Small intestine (tissue), 7 donors: ENCODE measurements around the gene TMEM63C. TPM values are rescaled to one million over a fixed set of nuclear protein-coding genes. Genes with fewer than 3 reads are reported as not detected.

Source experiments
- DNase-seq, 2 donors: peaks; one replicate each; pipeline versions ENCODE4 v3.0.0 to v3.0.0-alpha.2; 2013
- FAIRE-seq: peaks from 2 replicates; lab custom pipeline; 2012; peaks lifted over from hg19 to GRCh38; lab: Jason Lieb, UNC
- H3K27ac ChIP-seq, 3 donors: one replicate each; pipeline ENCODE4 v1.5.1; 2013; ENCODE audit warnings: low read length in 2 of 3, mild to moderate bottlenecking in 2 of 3, control low read depth in 1 of 3, inconsistent platforms in 1 of 3, low read depth in 1 of 3, moderate library complexity in 1 of 3
- H3K27me3 ChIP-seq, 3 donors: one replicate each; pipeline ENCODE4 v1.6.1; 2013; ENCODE audit warnings: low read length in 3 of 3, inconsistent platforms in 1 of 3; ENCODE audit not compliant: control insufficient read depth in 3 of 3, insufficient read depth in 3 of 3
- H3K36me3 ChIP-seq, 3 donors: one replicate each; pipeline ENCODE4 v1.6.1; 2013; ENCODE audit warnings: low read length in 3 of 3, inconsistent platforms in 1 of 3, low read depth in 1 of 3, mild to moderate bottlenecking in 1 of 3, moderate library complexity in 1 of 3; ENCODE audit not compliant: control insufficient read depth in 3 of 3, insufficient read depth in 2 of 3
- H3K4me1 ChIP-seq, 3 donors: one replicate each; pipeline ENCODE4 v1.6.1; 2013; ENCODE audit warnings: low read length in 2 of 3, inconsistent platforms in 1 of 3, low read depth in 1 of 3, mild to moderate bottlenecking in 1 of 3, moderate library complexity in 1 of 3; ENCODE audit not compliant: control insufficient read depth in 3 of 3, insufficient read depth in 2 of 3
- H3K4me3 ChIP-seq, 3 donors: one replicate each; pipeline ENCODE4 v1.5.1; 2013; ENCODE audit warnings: low read length in 3 of 3, control low read depth in 1 of 3, inconsistent platforms in 1 of 3, low read depth in 1 of 3, mild to moderate bottlenecking in 1 of 3, moderate library complexity in 1 of 3
- H3K9me3 ChIP-seq, 2 donors: one replicate each; pipeline ENCODE4 v1.6.1; 2013; ENCODE audit warnings: low read depth in 1 of 2, low read length in 1 of 2; ENCODE audit not compliant: control insufficient read depth in 2 of 2, insufficient read depth in 1 of 2
- WGBS, 3 donors: extraction: QIAGEN DNeasy Blood & Tissue Kit; methylation state at CpG; one replicate each; pipeline ENCODE4 v1.1.7; 2013; 5-methylcytosine and 5-hydroxymethylcytosine counted together
- polyA plus RNA-seq, 4 donors: library from polyadenylated mRNA; stranded (reverse) in 3 of 4; unstranded in 1 of 4; fragments of 200-250 nt in 3 of 4; fragments of 120-200 nt in 1 of 4; gene quantifications; one replicate each; pipeline versions ENCODE4 v1.2.1 to v1.2.3, GENCODE V29; 2013
- donor health status: healthy with polysubstance abuse.
- donor health status: control.
- donor health status: control.
- donor health status: Bipolar disorder and iron deficiency.
- donor health status: healthy.

TMEM63C gene
- polyA plus RNA-seq, 4 donors: 0.27 to 9.4 (median 2.0) TPM; not detected in 1

DNA sequence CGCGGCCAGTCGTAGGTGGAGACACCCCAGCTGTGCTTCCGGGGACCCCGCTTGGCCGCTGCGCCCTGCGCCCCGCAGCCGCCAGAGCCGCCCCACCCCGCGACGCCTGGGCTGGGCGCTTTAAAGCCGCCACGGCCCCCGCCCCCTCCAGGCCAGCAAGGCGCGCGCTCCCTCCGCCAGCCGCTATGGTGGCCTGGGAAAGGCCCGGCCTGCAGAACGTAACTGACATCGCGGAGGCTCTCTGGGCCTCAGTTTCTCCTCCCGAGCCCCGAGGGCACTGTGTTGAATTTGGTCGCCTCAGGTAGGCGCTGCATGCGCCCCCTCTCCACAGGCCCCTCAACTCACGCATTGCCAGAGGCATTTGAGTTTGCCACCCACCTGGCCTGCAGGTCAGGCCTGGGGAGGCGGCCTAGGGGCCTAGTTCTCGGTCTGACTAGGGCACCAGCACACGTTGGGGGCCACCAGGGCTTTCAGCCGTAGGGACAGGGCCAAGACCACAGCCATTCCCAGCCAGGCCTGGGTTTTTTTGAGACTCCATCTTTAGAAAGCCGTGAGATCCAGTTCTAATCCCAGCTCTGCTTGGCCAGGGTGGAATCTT lies 89.6 kb downstream of the TMEM63C start, which contains the start of gene NGB:
Gene NGB (minus strand): TSS at position 94 of the 598 bp plus-strand sequence. CDS start 269 bp downstream, outside the sequence.
- H3K4me3 ChIP-seq: no peak within 1 kb of the TSS
- 15 to 24% (median 18%) methylated on average over 37 to 38 of the region's 38 CpGs for WGBS, 3 donors
- H3K36me3 ChIP-seq: peaks cover 0 to 3% (median 0%) of the 10 kb centered on the region in 3 donors
- peaks cover 4 to 43% (median 19%) of the 10 kb centered on the region in 3 donors for H3K27me3 ChIP-seq
- H3K4me1 ChIP-seq: no peaks in the 10 kb centered on the region
- peaks cover 0 to 11% of the 10 kb centered on the region in 2 donors for H3K9me3 ChIP-seq
- no peak within 1 kb of the TSS for H3K27ac ChIP-seq
- no peak for FAIRE-seq
- no peak for DNase-seq

DNA sequence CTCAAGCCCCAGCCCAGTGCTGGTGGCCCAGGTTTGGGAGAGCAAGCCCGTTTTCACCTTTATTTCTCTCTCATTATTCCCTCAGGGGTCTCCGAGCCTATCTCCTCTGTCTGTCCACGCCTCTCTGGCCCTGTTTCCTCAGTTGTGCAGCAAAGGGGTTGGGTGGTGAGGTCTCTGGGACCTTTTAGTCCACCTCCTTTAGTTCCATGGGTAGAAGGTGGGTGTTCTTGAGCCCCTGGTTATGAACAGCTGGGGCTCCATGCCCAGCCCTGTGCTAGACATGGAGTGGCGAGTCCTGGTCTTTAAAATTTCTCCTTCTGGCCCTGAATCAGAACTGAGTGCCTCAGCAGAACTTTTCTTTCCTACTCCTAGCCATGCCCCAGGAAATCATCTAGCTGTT lies 90.7 kb downstream of the TMEM63C start:
- Histone ChIP-seq H3K36me3 (peaks cover 0 to 14% (median 2%) of the 10 kb centered on the region in 3 donors), H3K27me3 (peaks cover 4 to 43% (median 19%) of the 10 kb centered on the region in 3 donors), H3K4me3 (no peak overlapping the region), H3K9me3 (peaks cover 0 to 11% of the 10 kb centered on the region in 2 donors), H3K27ac (no peak overlapping the region), H3K4me1 (no peaks in the 10 kb centered on the region)
- 73 to 86% (median 84%) methylated on average over 4 of the region's 4 CpGs for WGBS, 3 donors
- no peak for DNase-seq
- FAIRE-seq: no peak

DNA sequence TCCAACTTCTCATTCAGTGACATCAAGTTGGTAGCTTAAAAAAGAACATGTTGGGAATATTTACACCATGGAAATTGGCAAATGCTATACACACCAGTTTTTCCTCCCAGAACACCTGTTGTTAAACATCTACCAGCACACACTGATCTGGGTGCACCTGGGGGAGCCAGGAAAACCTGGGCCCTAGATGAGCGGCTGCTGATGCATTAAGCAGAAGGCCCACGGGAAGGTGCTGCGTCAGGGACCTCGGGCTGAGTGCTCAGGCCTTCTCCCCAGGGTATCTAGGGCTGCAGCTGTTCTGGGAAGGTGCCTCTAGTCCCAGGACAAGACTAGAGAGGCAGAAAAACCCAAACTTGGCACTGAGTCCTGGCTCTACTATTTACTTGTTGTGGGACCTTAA lies 92.2 kb downstream of the TMEM63C start:
- Histone ChIP-seq H3K9me3 (peaks cover 0 to 4% of the 10 kb centered on the region in 2 donors), H3K4me3 (no peak overlapping the region), H3K36me3 (peaks cover 0 to 28% (median 7%) of the 10 kb centered on the region in 3 donors), H3K4me1 (no peaks in the 10 kb centered on the region), H3K27ac (no peak overlapping the region), H3K27me3 (peaks cover 4 to 33% (median 19%) of the 10 kb centered on the region in 3 donors)
- no peak for FAIRE-seq
- 68 to 73% (median 72%) methylated on average over 4 of the region's 4 CpGs for WGBS, 3 donors
- no peak for DNase-seq

DNA sequence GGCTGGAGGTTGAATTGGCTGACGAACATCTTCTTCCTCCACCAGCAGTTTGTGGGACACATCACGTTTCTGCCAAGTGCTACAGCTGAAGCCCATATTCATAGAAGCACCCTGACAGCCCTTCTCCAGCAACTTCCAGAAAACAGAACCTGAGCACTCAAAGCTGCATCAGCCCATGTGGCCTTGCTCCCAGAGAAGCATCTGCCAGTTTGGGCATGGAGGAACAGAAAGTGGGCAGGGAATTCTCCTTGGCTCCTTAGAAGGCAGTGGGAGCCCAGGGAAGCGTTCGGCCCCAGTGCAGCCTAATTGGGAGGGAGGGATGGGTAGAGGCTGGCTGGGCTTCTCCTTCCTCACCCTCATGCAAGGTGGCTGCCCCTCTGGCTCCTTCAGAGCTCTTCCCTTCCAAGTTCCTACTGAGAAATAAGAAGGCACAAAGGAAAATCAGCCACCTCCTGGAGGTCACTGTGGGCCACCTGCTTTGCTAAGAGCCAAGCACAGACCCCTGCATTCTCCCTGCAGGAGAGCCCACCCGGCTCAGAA lies 93.5 kb downstream of the TMEM63C start:
- DNase-seq (no peak), FAIRE-seq (no peak)
- peaks cover 0 to 40% (median 7%) of the 10 kb centered on the region in 3 donors for H3K36me3 ChIP-seq

DNA sequence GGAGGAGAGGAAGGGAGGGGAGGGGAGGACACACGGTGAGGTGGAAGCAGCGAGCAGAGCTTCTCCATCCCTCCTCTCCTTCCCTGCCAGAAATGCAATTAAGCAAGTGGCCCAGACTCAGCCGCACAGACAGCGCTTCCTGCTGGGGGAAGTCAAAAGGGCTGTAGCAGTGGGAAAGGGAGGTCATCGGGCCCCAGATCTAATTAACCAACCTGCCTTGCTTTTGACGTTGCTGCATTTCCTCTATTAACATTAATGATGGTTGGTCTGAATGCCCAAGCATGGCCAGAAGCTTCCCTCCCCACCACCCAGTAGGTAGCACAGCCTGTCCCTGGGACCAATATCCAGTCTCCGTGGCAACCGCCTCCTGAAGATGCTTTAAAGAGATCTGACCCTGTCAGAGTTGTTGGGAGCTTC lies 94.0 kb downstream of the TMEM63C start:
- Histone ChIP-seq H3K27me3 (peaks cover 4 to 16% (median 13%) of the 10 kb centered on the region in 3 donors), H3K27ac (no peak overlapping the region), H3K4me1 (no peaks in the 10 kb centered on the region), H3K4me3 (no peak overlapping the region), H3K36me3 (peaks cover 0 to 44% (median 7%) of the 10 kb centered on the region in 3 donors), H3K9me3 (peaks cover 0 to 2% of the 10 kb centered on the region in 2 donors)
- 58 to 74% (median 71%) methylated on average over 8 of the region's 8 CpGs for WGBS, 3 donors
- no peak for FAIRE-seq
- DNase-seq: no peak

More for the DNA sequence above, 93.5 kb downstream of the TMEM63C start:
- no peak overlapping the region for H3K4me3 ChIP-seq
- peaks cover 4 to 21% (median 13%) of the 10 kb centered on the region in 3 donors for H3K27me3 ChIP-seq
- WGBS, 3 donors: 74 to 86% (median 84%) methylated on average over 5 of the region's 5 CpGs
- peaks cover 0 to 4% of the 10 kb centered on the region in 2 donors for H3K9me3 ChIP-seq
- no peaks in the 10 kb centered on the region for H3K4me1 ChIP-seq
- H3K27ac ChIP-seq: no peak overlapping the region

DNA sequence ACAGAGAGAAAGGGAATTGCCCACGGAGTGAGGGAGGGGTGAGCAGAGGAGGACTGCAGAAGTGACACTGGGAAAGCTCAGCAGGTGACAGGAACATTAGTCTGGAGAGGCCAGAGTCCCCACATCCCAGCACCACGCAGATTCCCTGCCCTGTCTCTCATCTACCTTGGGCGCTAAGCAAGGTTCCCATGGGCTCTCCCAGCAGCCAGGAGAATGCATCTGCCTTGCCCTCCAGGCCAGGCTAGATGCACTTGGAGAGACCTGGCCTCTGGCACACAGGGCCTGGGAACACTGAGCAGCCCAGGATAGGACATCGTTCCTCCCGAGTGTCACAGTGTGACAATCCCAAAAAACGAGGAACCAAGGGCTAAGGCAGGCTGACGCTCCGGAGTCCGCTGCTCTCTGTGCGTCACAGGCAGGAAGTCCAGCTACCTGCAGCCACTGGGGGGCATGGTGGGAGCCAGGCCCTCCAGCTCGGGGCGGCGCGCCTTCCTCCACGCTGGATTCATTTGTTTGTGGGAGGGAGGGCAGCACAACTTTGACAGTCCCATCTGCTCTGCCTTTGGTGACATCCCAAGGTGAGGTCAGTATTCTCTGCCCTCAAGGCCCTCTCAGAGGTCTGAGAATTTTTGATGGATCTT lies 94.8 kb downstream of the TMEM63C start:
- 87 to 88% (median 88%) methylated on average over 15 of the region's 15 CpGs for WGBS, 3 donors
- H3K9me3 ChIP-seq: peaks cover 0 to 2% of the 10 kb centered on the region in 2 donors
- no peak overlapping the region for H3K27ac ChIP-seq
- H3K27me3 ChIP-seq: peaks cover 0 to 11% (median 10%) of the 10 kb centered on the region in 3 donors
- H3K4me3 ChIP-seq: no peak overlapping the region
- H3K4me1 ChIP-seq: no peaks in the 10 kb centered on the region
- FAIRE-seq (no peak), DNase-seq (no peak)
- peaks cover 0 to 44% (median 7%) of the 10 kb centered on the region in 3 donors for H3K36me3 ChIP-seq

DNA sequence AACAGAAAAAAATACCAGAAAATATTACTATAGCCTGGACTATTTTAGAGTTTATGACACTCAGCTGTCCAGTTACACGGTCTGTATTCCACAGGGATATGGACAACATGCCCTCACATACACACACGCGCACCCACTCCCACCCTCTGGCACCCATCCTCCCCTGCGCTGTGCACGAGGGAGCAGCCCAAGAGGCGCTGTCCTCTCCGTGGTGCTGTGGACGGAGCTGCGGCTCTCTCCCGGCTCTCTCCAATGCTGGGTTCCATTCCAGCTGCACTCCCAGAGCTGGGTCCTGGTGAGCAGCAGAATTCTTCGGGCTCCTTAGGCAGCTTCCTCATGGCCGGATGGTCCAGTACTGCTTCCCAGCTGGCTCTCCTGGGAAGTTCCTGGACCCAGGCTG lies 95.4 kb downstream of the TMEM63C start:
- H3K4me3 ChIP-seq: no peak overlapping the region
- no peak for FAIRE-seq
- H3K36me3 ChIP-seq: peaks cover 0 to 49% (median 7%) of the 10 kb centered on the region in 3 donors
- H3K9me3 ChIP-seq: peaks cover 0 to 2% of the 10 kb centered on the region in 2 donors
- no peak overlapping the region for H3K27ac ChIP-seq
- WGBS, 3 donors: 89 to 96% (median 95%) methylated on average over 12 of the region's 12 CpGs
- DNase-seq: no peak
- no peaks in the 10 kb centered on the region for H3K4me1 ChIP-seq
- peaks cover 0 to 9% (median 9%) of the 10 kb centered on the region in 3 donors for H3K27me3 ChIP-seq

DNA sequence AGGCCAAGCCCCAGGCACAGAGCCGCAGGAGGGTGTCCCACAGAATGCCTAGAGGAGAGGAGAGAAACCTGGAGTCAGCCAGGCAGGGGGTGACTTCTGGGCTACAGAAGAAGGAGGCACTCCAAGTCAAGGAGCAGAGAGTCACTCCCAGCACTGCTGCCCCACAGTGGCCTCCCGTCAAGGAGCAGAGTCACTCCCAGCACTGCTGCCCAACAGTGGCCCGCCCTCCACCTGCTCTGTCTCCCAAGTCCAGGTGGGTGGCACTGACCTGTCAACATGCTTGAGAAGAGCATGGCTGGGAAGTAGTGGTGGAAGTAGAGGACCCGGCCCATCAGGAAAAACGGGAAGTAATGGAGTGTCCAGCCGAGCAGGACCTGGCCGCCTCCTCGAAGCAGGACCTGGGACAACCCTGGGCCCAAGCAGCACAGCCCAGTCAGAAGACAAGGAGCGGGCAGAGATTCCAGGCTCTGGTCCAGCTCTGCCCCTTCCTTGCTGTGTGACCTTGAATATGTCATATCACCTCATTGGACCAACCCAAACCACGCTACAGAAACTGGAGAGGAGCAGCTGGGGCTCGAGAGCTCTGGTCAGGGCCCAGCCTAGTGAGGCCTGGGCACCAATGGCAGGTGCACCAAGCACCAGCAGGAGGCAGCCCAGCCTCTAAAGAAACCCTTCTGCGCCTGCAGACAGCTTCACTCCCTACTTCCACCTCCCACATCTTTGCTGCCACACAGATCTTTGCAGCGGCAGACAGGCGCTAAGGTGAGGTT lies 97.0 kb downstream of the TMEM63C start:
- H3K27me3 ChIP-seq: no peaks in the 10 kb centered on the region
- H3K27ac ChIP-seq: no peak overlapping the region
- peaks cover 0 to under 1% of the 10 kb centered on the region in 2 donors for H3K9me3 ChIP-seq
- H3K36me3 ChIP-seq: peaks cover 0 to 52% (median 7%) of the 10 kb centered on the region in 3 donors
- FAIRE-seq: no peak
- H3K4me3 ChIP-seq: no peak overlapping the region
- 91 to 93% (median 92%) methylated on average over 14 of the region's 14 CpGs for WGBS, 3 donors
- no peaks in the 10 kb centered on the region for H3K4me1 ChIP-seq
- no peak for DNase-seq
